Psoas muscle (tissue), 8 donors: ENCODE results near the gene CAMK1D. TPM values are rescaled to one million over a fixed set of nuclear protein-coding genes. Genes with fewer than 3 reads are reported as not detected.

Experiments
- ATAC-seq, 4 donors: fragments of 200-7000 bp; cut with Tn5 transposase; one replicate each; pipeline ENCODE4 v1.9.1; 2020; ENCODE audit warnings: moderate library complexity in 3 of 4, mild to moderate bottlenecking in 2 of 4
- DNase-seq, 2 donors: peaks; one replicate each; pipeline ENCODE4 v3.0.0-alpha.2; 2020
- H3K27ac ChIP-seq: fragments of 200-600 bp; one replicate; pipeline ENCODE4 v1.8.0; 2022
- H3K27me3 ChIP-seq, 3 donors: fragments of 200-600 bp in 1 of 3; one replicate each; pipeline versions ENCODE4 v1.6.1 to v1.8.0; 2013 to 2022; ENCODE audit warnings: low read length in 2 of 3, mild to moderate bottlenecking in 2 of 3, moderate library complexity in 1 of 3; ENCODE audit not compliant: insufficient read depth in 3 of 3
- H3K36me3 ChIP-seq, 2 donors: fragments of 200-600 bp in 1 of 2; one replicate each; pipeline versions ENCODE4 v1.6.1 to v1.8.0; 2013 to 2022; ENCODE audit warnings: low read depth in 1 of 2, mild to moderate bottlenecking in 1 of 2, moderate library complexity in 1 of 2; ENCODE audit not compliant: insufficient read depth in 1 of 2
- H3K4me1 ChIP-seq: fragments of 200-600 bp; one replicate; pipeline ENCODE4 v1.8.0; 2022
- H3K4me3 ChIP-seq: fragments of 200-600 bp; one replicate; pipeline ENCODE4 v1.8.0; 2022; ENCODE audit warnings: mild to moderate bottlenecking
- H3K9me3 ChIP-seq: fragments of 200-600 bp; one replicate; pipeline ENCODE4 v1.8.0; 2022
- CTCF ChIP-seq: fragments of 200-600 bp; IDR thresholded peaks from one replicate; pipeline ENCODE4 v1.8.0; 2022; ENCODE audit warnings: antibody characterized with exemption
- WGBS, 3 donors: extraction: QIAGEN DNeasy Blood & Tissue Kit; methylation state at CpG; one replicate each; pipeline versions ENCODE4 v1.1.6 to v1.1.7; 2013; 5-methylcytosine and 5-hydroxymethylcytosine counted together
- intact Hi-C, 2 donors: fragments of 100-400 bp; cut with DNase I; formaldehyde crosslinking; loops; one replicate each; pipeline versions ENCODE4 v1.11.0 to v1.14.2; 2022
- polyA plus RNA-seq, 3 donors: library from polyadenylated mRNA; stranded (reverse); fragments of 200-250 nt; gene quantifications; one replicate each; pipeline ENCODE4 v1.2.3, GENCODE V29; 2013
- total RNA-seq, 4 donors: library from RNA; stranded (reverse); fragmentation: NEBNext Ultra II Directional in 2 of 4; extraction: Animal tissue kit (Norgen Biotek cat#: 25700) in 2 of 4; gene quantifications; one replicate each; pipeline versions ENCODE4 v1.2.1 to v1.2.4, GENCODE V29; 2021 to 2023
- donor health status: healthy with polysubstance abuse.
- donor health status: DM: no; HTN: no; CAD: no; lungs with moderate emphysema.
- donor health status: Bipolar disorder and iron deficiency.
- donor health status: healthy.
- donor health status: DM: yes; HTN: yes; CAD: no.
- donor health status: DM: no; HTN: no; CAD: no.
- donor health status: DM: no; HTN: no; CAD: no.
- donor health status: DM: yes; HTN: yes; CAD: no.

Gene CAMK1D
- total and polyA plus RNA-seq, 7 donors, result 0.39 to 1.8 (median 0.53) TPM

- Histone ChIP-seq H3K27ac (no peak overlapping the region), H3K9me3 (no peaks in the 10 kb centered on the region), H3K4me3 (no peak overlapping the region), H3K4me1 (no peaks in the 10 kb centered on the region), H3K27me3 (no peaks in the 10 kb centered on the region), H3K36me3 (no peaks in the 10 kb centered on the region)
- ATAC-seq (no peak), DNase-seq (no peak)
- 86 to 88% (median 87%) methylated on average over 7 of the region's 7 CpGs for WGBS, 3 donors
- TF ChIP-seq CTCF, result no peak
- intact Hi-C loops, result no loop called here
These were observed 443.7 kb downstream of the CAMK1D start for GRCh38 chr10:12792889-12793556.

DNA sequence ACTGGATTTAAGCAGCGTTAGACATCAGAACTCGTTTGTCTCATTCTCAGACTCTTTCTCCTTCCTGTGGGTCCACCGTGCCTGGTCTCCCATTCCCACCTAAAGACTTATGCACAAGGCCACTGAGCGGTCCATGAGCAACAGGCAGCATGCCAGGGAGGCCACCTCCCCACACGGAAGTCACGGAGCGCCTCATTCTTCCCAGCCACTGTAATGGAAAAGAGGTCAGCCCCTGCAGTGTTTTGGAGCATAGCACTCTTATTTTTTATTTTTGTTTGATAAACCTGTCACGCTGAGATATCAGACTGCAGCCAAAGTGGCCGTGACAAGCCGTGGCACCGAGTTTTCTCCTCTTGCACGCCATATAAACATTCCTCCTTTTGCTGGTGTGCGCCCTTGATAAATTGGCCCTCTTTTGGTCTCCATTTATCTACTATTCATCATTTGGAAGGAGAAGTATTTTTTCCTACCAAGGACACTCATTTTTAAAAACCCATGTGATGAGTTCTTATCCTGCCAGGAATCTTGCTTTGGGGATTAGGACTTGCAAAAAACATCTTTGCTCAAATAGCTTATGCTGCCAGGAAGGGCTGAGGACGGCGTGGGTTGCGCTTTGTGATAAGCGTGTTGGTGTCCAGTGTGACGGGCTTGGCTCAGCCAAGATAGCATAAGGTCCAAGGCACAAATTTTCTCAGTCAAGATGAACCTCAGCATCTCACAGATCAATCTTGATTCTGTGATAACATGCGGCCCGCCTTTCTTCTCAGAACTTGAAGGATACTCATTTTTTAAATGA, 446.2 kb downstream of the CAMK1D start:
- intact Hi-C loops, result no loop called here
- no peak overlapping the region for H3K4me3 ChIP-seq
- H3K4me1 ChIP-seq, result no peaks in the 10 kb centered on the region
- H3K27ac ChIP-seq, result no peak overlapping the region
- no peaks in the 10 kb centered on the region for H3K36me3 ChIP-seq
- no peaks in the 10 kb centered on the region for H3K9me3 ChIP-seq
- WGBS, 3 donors, result 55 to 68% (median 62%) methylated on average over 20 of the region's 20 CpGs
- H3K27me3 ChIP-seq, result no peaks in the 10 kb centered on the region
- peak in 1 of 2 donors; percentile 41 for DNase-seq
- ATAC-seq, result no peak
- TF ChIP-seq CTCF, result no peak

DNA sequence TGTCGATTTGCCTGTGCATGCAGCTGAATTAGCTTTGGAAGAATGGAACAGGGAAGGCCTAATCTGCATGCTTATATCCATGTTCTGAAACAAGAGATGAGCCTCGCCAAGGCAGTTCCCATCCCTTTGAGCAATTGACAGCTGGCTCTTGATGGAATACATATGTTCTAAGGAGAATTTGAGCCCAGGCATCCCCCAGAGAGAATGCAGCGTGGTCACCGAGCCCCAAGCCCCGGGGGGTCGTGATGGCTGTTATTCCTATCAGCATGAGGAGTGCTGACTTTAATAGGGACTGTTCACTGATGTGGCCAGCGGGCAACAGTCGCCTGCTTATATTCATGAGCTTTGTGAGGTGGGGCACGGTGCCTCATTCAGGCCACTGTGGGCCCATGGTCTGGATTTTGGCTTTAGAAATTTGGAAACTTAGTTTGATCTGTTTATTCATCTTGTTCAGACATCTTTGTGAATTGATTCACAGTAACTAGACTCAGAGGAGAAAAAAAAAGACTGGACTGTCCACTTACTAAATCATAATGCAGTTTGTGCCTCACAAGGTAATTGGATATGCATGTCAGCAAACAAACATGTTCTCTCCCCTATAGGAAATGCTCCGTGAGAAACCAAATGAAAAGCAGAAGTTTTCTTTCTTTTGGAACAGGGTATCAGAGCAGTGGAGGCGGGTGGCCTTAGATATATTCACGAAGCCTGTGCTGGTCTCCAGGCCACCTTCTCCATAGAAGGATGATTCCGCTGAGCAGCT, 447.2 kb downstream of the CAMK1D start:
- no peak for TF ChIP-seq CTCF
- intact Hi-C loops, result no loop called here
- WGBS, 3 donors, result 76 to 78% (median 77%) methylated on average over 13 of the region's 13 CpGs
- ATAC-seq, result no peak
- no peaks in the 10 kb centered on the region for H3K9me3 ChIP-seq
- no peaks in the 10 kb centered on the region for H3K36me3 ChIP-seq
- no peaks in the 10 kb centered on the region for H3K4me1 ChIP-seq
- H3K27ac ChIP-seq, result no peak overlapping the region
- no peaks in the 10 kb centered on the region for H3K27me3 ChIP-seq
- no peak overlapping the region for H3K4me3 ChIP-seq
- no peak for DNase-seq

DNA sequence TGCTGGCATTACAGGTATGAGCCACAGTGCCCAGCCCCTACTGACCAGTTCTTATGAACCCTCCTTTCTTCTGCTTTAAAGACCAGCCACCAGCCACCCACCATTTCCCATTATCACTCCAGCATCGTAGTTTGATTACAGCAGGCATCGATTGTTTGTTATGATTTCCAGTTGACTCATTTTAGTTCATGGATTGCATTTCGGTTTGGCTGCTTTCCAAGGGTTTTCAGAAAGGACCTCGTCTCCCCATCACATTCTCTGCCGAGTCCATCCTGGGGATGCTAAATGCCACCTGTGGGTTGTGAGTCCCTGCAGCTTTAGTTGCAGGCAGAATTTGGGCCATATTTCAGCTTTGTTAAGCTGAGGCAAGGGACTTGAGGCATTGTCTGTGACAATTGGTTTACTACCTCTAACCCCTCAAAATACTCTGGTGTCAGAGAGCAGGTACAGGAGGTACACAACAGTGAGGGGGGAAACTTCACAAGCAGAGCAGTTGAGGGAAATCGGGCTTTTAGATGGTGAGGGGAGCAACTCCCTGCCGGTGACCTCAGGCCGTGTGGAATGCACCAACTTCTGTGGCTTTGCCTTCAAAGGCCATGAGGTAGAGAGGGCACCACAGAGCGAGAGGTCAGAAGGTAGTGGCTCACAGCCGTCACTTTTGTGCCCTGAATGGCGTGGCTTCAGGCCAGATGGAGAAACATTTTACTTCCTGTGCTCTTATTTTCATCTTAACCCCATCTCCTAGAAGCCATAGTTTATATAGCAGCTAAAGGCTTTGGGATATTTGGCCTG, 448.3 kb downstream of the CAMK1D start:
- no peaks in the 10 kb centered on the region for H3K4me1 ChIP-seq
- no peaks in the 10 kb centered on the region for H3K36me3 ChIP-seq
- DNase-seq, result no peak
- 77 to 80% (median 79%) methylated on average over 11 of the region's 11 CpGs for WGBS, 3 donors
- no peak overlapping the region for H3K27ac ChIP-seq
- H3K27me3 ChIP-seq, result no peaks in the 10 kb centered on the region
- no peaks in the 10 kb centered on the region for H3K9me3 ChIP-seq
- no peak for ATAC-seq
- no peak overlapping the region for H3K4me3 ChIP-seq
- intact Hi-C loops, result no loop called here
- TF ChIP-seq CTCF, result no peak
